Hepatocyte (in vitro differentiated cells): ENCODE results near the gene FOXL1. TPM values are rescaled to one million over a fixed set of nuclear protein-coding genes. Genes with fewer than 3 reads are reported as not detected.

Source experiments
- DNase-seq: peaks from one replicate; pipeline ENCODE4 v3.0.0-alpha.2; 2016; ENCODE audit warnings: low spot score
- H2AFZ ChIP-seq: fragments of 200-600 bp; sonication (generic); 2 replicates; pipeline ENCODE4 v1.6.0; 2016; ENCODE audit warnings: antibody characterized with exemption, mild to moderate bottlenecking
- H3K27ac ChIP-seq: fragments of 200-600 bp; sonication (generic); 2 replicates; pipeline ENCODE4 v1.5.1; 2016; ENCODE audit warnings: mild to moderate bottlenecking
- H3K27me3 ChIP-seq: fragments of 200-600 bp; sonication (generic); 2 replicates; pipeline ENCODE4 v1.6.1; 2016
- H3K36me3 ChIP-seq: fragments of 200-600 bp; sonication (generic); replicated peaks from 2 replicates; pipeline ENCODE4 v1.5.1; 2016; ENCODE audit warnings: low read depth; ENCODE audit not compliant: insufficient read depth
- H3K4me1 ChIP-seq: fragments of 200-600 bp; sonication (generic); 2 replicates; pipeline ENCODE4 v1.5.1; 2016; ENCODE audit warnings: mild to moderate bottlenecking, moderate library complexity; ENCODE audit not compliant: insufficient read depth
- H3K4me2 ChIP-seq: fragments of 200-600 bp; sonication (generic); 2 replicates; pipeline ENCODE4 v1.6.0; 2016
- H3K4me3 ChIP-seq: fragments of 200-600 bp; sonication (generic); 2 replicates; pipeline ENCODE4 v1.5.1; 2016; ENCODE audit warnings: mild to moderate bottlenecking
- H3K79me2 ChIP-seq: fragments of 200-600 bp; sonication (generic); 2 replicates; pipeline ENCODE4 v1.6.0; 2017; ENCODE audit warnings: mild to moderate bottlenecking
- H3K9me2 ChIP-seq: fragments of 200-600 bp; sonication (generic); replicated peaks from 2 replicates; pipeline ENCODE4 v1.6.0; 2017; ENCODE audit warnings: mild to moderate bottlenecking; ENCODE audit not compliant: insufficient read depth
- H3K9me3 ChIP-seq: fragments of 200-600 bp; sonication (generic); 2 replicates; pipeline ENCODE4 v1.5.1; 2016; ENCODE audit warnings: low read depth, mild to moderate bottlenecking
- H4K20me1 ChIP-seq: fragments of 200-600 bp; sonication (generic); 2 replicates; pipeline ENCODE4 v1.6.0; 2016; ENCODE audit warnings: mild to moderate bottlenecking; ENCODE audit not compliant: insufficient read depth, poor library complexity, severe bottlenecking
- CTCF ChIP-seq: fragments of 200-600 bp; sonication (generic); IDR thresholded peaks from 2 replicates; pipeline ENCODE4 v1.5.1; 2016; ENCODE audit warnings: antibody characterized with exemption, mild to moderate bottlenecking; ENCODE audit not compliant: poor library complexity
- EZH2 ChIP-seq: fragments of 200-600 bp; sonication (generic); IDR thresholded peaks from 2 replicates; pipeline ENCODE4 v1.6.1; 2016; ENCODE audit warnings: antibody characterized with exemption, mild to moderate bottlenecking, borderline replicate concordance
- EZH2phosphoT487 ChIP-seq: fragments of 200-600 bp; sonication (generic); IDR thresholded peaks from one replicate; pipeline ENCODE4 v1.6.1; 2018; ENCODE audit warnings: antibody characterized with exemption, mild to moderate bottlenecking, low read depth, moderate library complexity; ENCODE audit not compliant: unreplicated experiment, severe bottlenecking
- WGBS: methylation state at CpG from one replicate; pipeline ENCODE4 v1.1.6; 2016; ENCODE audit warnings: low lambda C conversion rate; ENCODE audit errors: missing lambda C conversion rate; 5-methylcytosine and 5-hydroxymethylcytosine counted together
- polyA plus RNA-seq: library from polyadenylated mRNA; unstranded; fragments of >200 nt; fragmentation: Nextera tagmentation; extraction: Ambion mirVana; gene quantifications from 2 replicates; pipeline ENCODE4 v1.2.1, GENCODE V29; 2016
- total RNA-seq: library from RNA; depleted of rRNA; stranded (reverse); fragments of >200 nt; gene quantifications from 2 replicates; pipeline ENCODE4 v1.2.3, GENCODE V29; 2014

FOXL1 gene
- total and polyA plus RNA-seq, 2 experiments from 2014 or later: 1.3 to 3.1 TPM

GRCh38 chr16:86594721-86595120 is 16.4 kb downstream of the FOXL1 start:
- no peak overlapping the region for H2AFZ ChIP-seq
- H3K27ac ChIP-seq: no peak overlapping the region
- no peaks in the 10 kb centered on the region for H3K9me3 ChIP-seq
- no peak overlapping the region for H3K4me3 ChIP-seq
- H3K79me2 ChIP-seq: no peaks in the 10 kb centered on the region
- H3K36me3 ChIP-seq: no peaks in the 10 kb centered on the region
- TF ChIP-seq EZH2 (no peak), CTCF (no peak), EZH2phosphoT487 (peak; percentile 78)
- 48% methylated on average over 8 of the region's 8 CpGs for WGBS
- H3K4me1 ChIP-seq: peaks cover 5% of the 10 kb centered on the region
- H3K4me2 ChIP-seq: no peak overlapping the region
- peaks cover 62% of the 10 kb centered on the region for H3K27me3 ChIP-seq
- no peak for DNase-seq
- no peaks in the 10 kb centered on the region for H3K9me2 ChIP-seq
- H4K20me1 ChIP-seq: no peaks in the 10 kb centered on the region

- TF ChIP-seq EZH2 (no peak), CTCF (no peak), EZH2phosphoT487 (no peak)
- WGBS: 79% methylated on average over 10 of the region's 10 CpGs
- Histone ChIP-seq H3K9me3 (no peaks in the 10 kb centered on the region), H2AFZ (no peak overlapping the region), H3K4me1 (peaks cover 5% of the 10 kb centered on the region), H3K79me2 (no peaks in the 10 kb centered on the region), H3K27ac (no peak overlapping the region), H3K36me3 (no peaks in the 10 kb centered on the region), H3K9me2 (no peaks in the 10 kb centered on the region), H3K4me3 (no peak overlapping the region), H4K20me1 (no peaks in the 10 kb centered on the region), H3K27me3 (peaks cover 60% of the 10 kb centered on the region), H3K4me2 (no peak overlapping the region)
- no peak for DNase-seq
These were observed 17.7 kb downstream of the FOXL1 start for GRCh38 chr16:86595983-86596605.

GRCh38 chr16:86597126-86597879 is 19.0 kb downstream of the FOXL1 start:
- Histone ChIP-seq H3K9me3 (no peaks in the 10 kb centered on the region), H2AFZ (no peak overlapping the region), H3K79me2 (no peaks in the 10 kb centered on the region), H3K9me2 (no peaks in the 10 kb centered on the region), H3K36me3 (no peaks in the 10 kb centered on the region), H3K27ac (no peak overlapping the region), H4K20me1 (no peaks in the 10 kb centered on the region), H3K4me1 (peaks cover 5% of the 10 kb centered on the region), H3K4me3 (no peak overlapping the region), H3K4me2 (no peak overlapping the region), H3K27me3 (peaks cover 52% of the 10 kb centered on the region)
- TF ChIP-seq CTCF (no peak), EZH2 (no peak), EZH2phosphoT487 (no peak)
- WGBS: 92% methylated on average over 18 of the region's 18 CpGs
- no peak for DNase-seq
